Keratinocyte (primary cell): ENCODE data around the gene ACOT9. TPM values are rescaled to one million over a fixed set of nuclear protein-coding genes. Genes with fewer than 3 reads are reported as not detected.

Experiments used
- DNase-seq: peaks from one replicate; pipeline ENCODE4 v3.0.0-alpha.2; 2011; ENCODE audit warnings: low read depth, missing footprints, low spot score
- FAIRE-seq: peaks from 2 replicates; lab custom pipeline; 2011; peaks lifted over from hg19 to GRCh38; lab: Jason Lieb, UNC
- H2AFZ ChIP-seq: 2 replicates; pipeline ENCODE4 v1.6.0; 2012; ENCODE audit warnings: low read length, control low read depth, inconsistent platforms; ENCODE audit not compliant: control insufficient read depth
- H3K27ac ChIP-seq: 2 replicates; pipeline ENCODE4 v1.5.1; 2011; ENCODE audit warnings: low read length; ENCODE audit not compliant: control insufficient read depth, insufficient read depth
- H3K27me3 ChIP-seq: 3 replicates; pipeline ENCODE4 v1.6.0; 2011; ENCODE audit warnings: low read length; ENCODE audit not compliant: control insufficient read depth, insufficient read depth; ENCODE audit errors: extremely low read depth
- H3K36me3 ChIP-seq, 2 experiments: 2 replicates in 1 of 2; 3 replicates in 1 of 2; pipeline ENCODE4 v1.5.1; 2011; ENCODE audit warnings: low read length in 2 of 2, mild to moderate bottlenecking in 1 of 2; ENCODE audit not compliant: control insufficient read depth in 2 of 2, insufficient read depth in 2 of 2; ENCODE audit errors: extremely low read depth in 1 of 2
- H3K4me1 ChIP-seq: 3 replicates; pipeline ENCODE4 v1.5.1; 2011; ENCODE audit warnings: low read length; ENCODE audit not compliant: control insufficient read depth, insufficient read depth; ENCODE audit errors: extremely low read depth
- H3K4me2 ChIP-seq: 3 replicates; pipeline ENCODE4 v1.6.0; 2011; ENCODE audit warnings: low read depth, low read length; ENCODE audit not compliant: control insufficient read depth, insufficient read depth; ENCODE audit errors: extremely low read depth
- H3K4me3 ChIP-seq, 3 experiments: fragments of 200-600 bp in 1 of 3; sonication (generic) in 1 of 3; 2 replicates in 2 of 3; 3 replicates in 1 of 3; pipeline ENCODE4 v1.5.1; 2011 to 2016; ENCODE audit warnings: low read length in 3 of 3, mild to moderate bottlenecking in 3 of 3, control low read depth in 2 of 3, inconsistent platforms in 1 of 3, low read depth in 1 of 3, mixed read lengths in 1 of 3, mixed run types in 1 of 3, moderate library complexity in 1 of 3; ENCODE audit not compliant: control insufficient read depth in 2 of 3, insufficient read depth in 2 of 3; ENCODE audit errors: extremely low read depth in 1 of 3
- H3K79me2 ChIP-seq: 2 replicates; pipeline ENCODE4 v1.6.0; 2012; ENCODE audit warnings: low read length; ENCODE audit not compliant: control insufficient read depth, insufficient read depth
- H3K9ac ChIP-seq: 3 replicates; pipeline ENCODE4 v1.6.0; 2011; ENCODE audit warnings: low read length; ENCODE audit not compliant: control insufficient read depth, insufficient read depth; ENCODE audit errors: extremely low read depth
- H3K9me1 ChIP-seq: 3 replicates; pipeline ENCODE4 v1.6.0; 2011; ENCODE audit warnings: low read length; ENCODE audit not compliant: control insufficient read depth, insufficient read depth; ENCODE audit errors: extremely low read depth
- H3K9me3 ChIP-seq: 2 replicates; pipeline ENCODE4 v1.5.1; 2012; ENCODE audit warnings: low read depth, low read length; ENCODE audit not compliant: control insufficient read depth
- H4K20me1 ChIP-seq: 3 replicates; pipeline ENCODE4 v1.6.0; 2011; ENCODE audit warnings: low read length; ENCODE audit not compliant: control insufficient read depth, insufficient read depth; ENCODE audit errors: extremely low read depth
- CTCF ChIP-seq, 3 experiments: IDR thresholded peaks in 1 of 3; conservative IDR thresholded peaks in 1 of 3; optimal IDR thresholded peaks in 1 of 3; 2 replicates in 2 of 3; 3 replicates in 1 of 3; pipeline versions ENCODE3 to v1.5.1; 2011; ENCODE audit warnings: low read length in 3 of 3, mild to moderate bottlenecking in 3 of 3, moderate library complexity in 2 of 3, control low read depth in 1 of 3, inconsistent platforms in 1 of 3; ENCODE audit not compliant: insufficient read depth in 2 of 3; ENCODE audit errors: extremely low read depth in 1 of 3
- EZH2 ChIP-seq: IDR thresholded peaks from one replicate; pipeline ENCODE4 v1.6.1; 2012; ENCODE audit warnings: inconsistent platforms, mild to moderate bottlenecking, low read length, moderate library complexity
- dilution Hi-C: fragments of 300-500 bp; cut with MboI; formaldehyde crosslinking; loops from one replicate; pipeline ENCODE4 v1.7.0; 2020; ENCODE audit warnings: low sequenced_read_pairs; ENCODE audit not compliant: extremely low pct_ligation_motif_present
- polyA plus RNA-seq, 5 experiments: library from polyadenylated mRNA; depleted of rRNA in 3 of 5; stranded (reverse) in 3 of 5; stranded (forward) in 1 of 5; unstranded in 1 of 5; fragments of >200 nt; gene quantifications; 1 replicate in 1 of 5; 2 replicates in 3 of 5; 3 replicates in 1 of 5; pipeline versions ENCODE4 v1.2.1 to v1.2.3, GENCODE V29; 2011 to 2012; ENCODE audit warnings: missing spikeins in 2 of 5, low read depth in 1 of 5, low replicate concordance in 1 of 5
- small RNA-seq, 3 experiments: library from RNA; depleted of rRNA; stranded (forward); fragments of <200 nt; gene quantifications; one replicate each; pipeline ENCODE3, GENCODE V24; 2012; ENCODE audit warnings: low read depth in 3 of 3, low replicate concordance in 1 of 3; ENCODE audit not compliant: insufficient read length in 3 of 3

ACOT9 gene
- polyA plus RNA-seq, 1 donor (not counting 4 experiments of a cell fraction or from before 2014, with no cell fraction given), result 91.9 TPM

- H3K4me2 ChIP-seq, result peak overlapping the region; percentile 12
- no peaks in the 10 kb centered on the region for H3K9me1 ChIP-seq
- H3K4me3 ChIP-seq, result no peak overlapping the region
- TF ChIP-seq CTCF (optimal IDR thresholded peaks at IDR 0.05 in 1 of 3, IDR thresholded peaks at IDR 0.05 in 1 of 3, conservative IDR thresholded peaks at IDR 0.05 in 1 of 3; ENCODE audit: extremely low read depth in 1 of 3, insufficient read depth in 2 of 3, low read length in 3 of 3), result no peak
- TF ChIP-seq EZH2, result no peak
- no peaks in the 10 kb centered on the region for H3K36me3 ChIP-seq
- no peaks in the 10 kb centered on the region for H3K79me2 ChIP-seq
- DNase-seq (no peak), FAIRE-seq (no peak)
- H3K4me1 ChIP-seq, result peaks cover 6% of the 10 kb centered on the region
- H3K27me3 ChIP-seq, result no peaks in the 10 kb centered on the region
- dilution Hi-C loops, result no loop called here
- H3K9me3 ChIP-seq, result no peaks in the 10 kb centered on the region
- no peak overlapping the region for H3K9ac ChIP-seq
- H4K20me1 ChIP-seq, result no peaks in the 10 kb centered on the region
- H3K27ac ChIP-seq, result no peak overlapping the region
- no peak overlapping the region for H2AFZ ChIP-seq
Measured at GRCh38 chrX:23656684-23657083, 86.4 kb downstream of the ACOT9 start.

- FAIRE-seq, result no peak
- H3K27me3 ChIP-seq, result no peaks in the 10 kb centered on the region
- H3K4me1 ChIP-seq, result peaks cover 6% of the 10 kb centered on the region
- no peak overlapping the region for H3K4me3 ChIP-seq
- peak overlapping the region; percentile 12 for H3K4me2 ChIP-seq
- H3K9ac ChIP-seq, result no peak overlapping the region
- H4K20me1 ChIP-seq, result no peaks in the 10 kb centered on the region
- TF ChIP-seq EZH2 (no peak), CTCF (optimal IDR thresholded peaks at IDR 0.05 in 1 of 3, IDR thresholded peaks at IDR 0.05 in 1 of 3, conservative IDR thresholded peaks at IDR 0.05 in 1 of 3; ENCODE audit: extremely low read depth in 1 of 3, insufficient read depth in 2 of 3, low read length in 3 of 3) (no peak)
- H3K9me1 ChIP-seq, result no peaks in the 10 kb centered on the region
- no peaks in the 10 kb centered on the region for H3K36me3 ChIP-seq
- H3K9me3 ChIP-seq, result no peaks in the 10 kb centered on the region
- no peak for DNase-seq
- dilution Hi-C loops, result no loop called here
- no peaks in the 10 kb centered on the region for H3K79me2 ChIP-seq
- H3K27ac ChIP-seq, result no peak overlapping the region
- H2AFZ ChIP-seq, result no peak overlapping the region
Measured at GRCh38 chrX:23656091-23656490, 87.0 kb downstream of the ACOT9 start.

Small RNA genes within 50 kb of the gene (small RNA-seq; reads per million reads assigned to genes)
- 0 reads per million in 3 experiments for gene RF00019

Other genes with a start within 250 kb of the ACOT9 start
- 72.7 to 101 TPM (median 75.6 TPM) in 3 replicates for gene PRDX4, start 75.8 kb downstream of the ACOT9 start, polyA plus RNA-seq
- 904 to 1,607 TPM (median 1,595 TPM) in 3 replicates for gene SAT1, start 39.9 kb upstream of the ACOT9 start, polyA plus RNA-seq
- 14.5 to 22.7 TPM (median 20.8 TPM) in 3 replicates for gene APOO, start 164.7 kb upstream of the ACOT9 start, polyA plus RNA-seq
- 0.08 to 0.14 TPM (median 0.12 TPM) in 3 replicates for gene CXorf58, start 164.7 kb upstream of the ACOT9 start, polyA plus RNA-seq